Measurements from ENCODE around the gene VWA8.

The VWA8 gene

GRCh38 chr13:41565846-41566245 lies 395.1 kb downstream of the VWA8 start:
- H3K4me1 ChIP-seq (ENCODE audit: insufficient read depth, poor library complexity, severe bottlenecking): no peaks in the 10 kb centered on the region
- no peak overlapping the region for H3K4me3 ChIP-seq (ENCODE audit: severe bottlenecking)
- H3K36me3 ChIP-seq (ENCODE audit: low read depth): 0 out of 2 replicates have a peak, but pooled peaks cover 7% of the 10 kb centered on the region
- DNase-seq (ENCODE audit: low spot score): no peak
- H3K9me3 ChIP-seq (ENCODE audit: severe bottlenecking): no peaks in the 10 kb centered on the region
- H3K27me3 ChIP-seq (ENCODE audit: insufficient read depth, poor library complexity, severe bottlenecking): no peaks in the 10 kb centered on the region
- ATAC-seq (ENCODE audit: low read depth): no peak
- TF ChIP-seq, protein P1, sequence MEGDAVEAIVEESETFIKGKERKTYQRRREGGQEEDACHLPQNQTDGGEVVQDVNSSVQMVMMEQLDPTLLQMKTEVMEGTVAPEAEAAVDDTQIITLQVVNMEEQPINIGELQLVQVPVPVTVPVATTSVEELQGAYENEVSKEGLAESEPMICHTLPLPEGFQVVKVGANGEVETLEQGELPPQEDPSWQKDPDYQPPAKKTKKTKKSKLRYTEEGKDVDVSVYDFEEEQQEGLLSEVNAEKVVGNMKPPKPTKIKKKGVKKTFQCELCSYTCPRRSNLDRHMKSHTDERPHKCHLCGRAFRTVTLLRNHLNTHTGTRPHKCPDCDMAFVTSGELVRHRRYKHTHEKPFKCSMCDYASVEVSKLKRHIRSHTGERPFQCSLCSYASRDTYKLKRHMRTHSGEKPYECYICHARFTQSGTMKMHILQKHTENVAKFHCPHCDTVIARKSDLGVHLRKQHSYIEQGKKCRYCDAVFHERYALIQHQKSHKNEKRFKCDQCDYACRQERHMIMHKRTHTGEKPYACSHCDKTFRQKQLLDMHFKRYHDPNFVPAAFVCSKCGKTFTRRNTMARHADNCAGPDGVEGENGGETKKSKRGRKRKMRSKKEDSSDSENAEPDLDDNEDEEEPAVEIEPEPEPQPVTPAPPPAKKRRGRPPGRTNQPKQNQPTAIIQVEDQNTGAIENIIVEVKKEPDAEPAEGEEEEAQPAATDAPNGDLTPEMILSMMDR (IDR thresholded peaks at IDR 0.05; ENCODE audit: poor library complexity, severe bottlenecking): no peak
- no peak overlapping the region for H3K27ac ChIP-seq (ENCODE audit: poor library complexity, severe bottlenecking)

- no peaks in the 10 kb centered on the region for H3K27me3 ChIP-seq (ENCODE audit: insufficient read depth, poor library complexity, severe bottlenecking)
- no peaks in the 10 kb centered on the region for H3K4me1 ChIP-seq (ENCODE audit: insufficient read depth, poor library complexity, severe bottlenecking)
- no peak overlapping the region for H3K4me3 ChIP-seq (ENCODE audit: severe bottlenecking)
- H3K9me3 ChIP-seq (ENCODE audit: severe bottlenecking): no peaks in the 10 kb centered on the region
- H3K36me3 ChIP-seq (ENCODE audit: low read depth): 0 out of 2 replicates have a peak, but pooled peaks cover 7% of the 10 kb centered on the region
- no peak overlapping the region for H3K27ac ChIP-seq (ENCODE audit: poor library complexity, severe bottlenecking)
- DNase-seq (ENCODE audit: low spot score) (no peak), ATAC-seq (ENCODE audit: low read depth) (no peak)
- TF ChIP-seq, protein P1 (IDR thresholded peaks at IDR 0.05; ENCODE audit: poor library complexity, severe bottlenecking): no peak
These were observed 395.7 kb downstream of the VWA8 start for GRCh38 chr13:41565216-41565615.

DNA sequence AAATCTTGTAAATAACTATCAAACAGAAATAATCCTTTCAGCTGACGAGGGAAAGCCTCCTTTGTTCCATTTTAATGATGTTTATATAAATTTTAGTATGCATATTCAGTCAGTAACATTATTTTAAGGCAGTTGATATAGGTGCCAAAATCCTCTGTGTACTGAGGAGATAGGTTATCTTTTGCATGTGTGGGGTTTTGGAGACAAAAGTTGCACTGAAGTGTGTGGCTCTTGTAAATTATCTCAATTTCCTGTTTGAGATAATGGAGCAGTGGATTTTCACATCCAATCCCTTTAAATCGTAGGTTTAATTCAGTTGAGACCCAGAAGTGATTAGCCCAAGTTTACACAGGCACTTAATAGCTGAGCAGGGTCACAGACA lies 396.9 kb downstream of the VWA8 start:
- DNase-seq (ENCODE audit: low spot score) (no peak), ATAC-seq (ENCODE audit: low read depth) (no peak)
- Histone ChIP-seq H3K4me1 (ENCODE audit: insufficient read depth, poor library complexity, severe bottlenecking) (no peaks in the 10 kb centered on the region), H3K36me3 (ENCODE audit: low read depth) (0 out of 2 replicates have a peak, but pooled peaks cover 4% of the 10 kb centered on the region), H3K27ac (ENCODE audit: poor library complexity, severe bottlenecking) (no peak overlapping the region), H3K9me3 (ENCODE audit: severe bottlenecking) (no peaks in the 10 kb centered on the region), H3K27me3 (ENCODE audit: insufficient read depth, poor library complexity, severe bottlenecking) (no peaks in the 10 kb centered on the region), H3K4me3 (ENCODE audit: severe bottlenecking) (no peak overlapping the region)
- TF ChIP-seq, protein P1 (IDR thresholded peaks at IDR 0.05; ENCODE audit: poor library complexity, severe bottlenecking): no peak

DNA sequence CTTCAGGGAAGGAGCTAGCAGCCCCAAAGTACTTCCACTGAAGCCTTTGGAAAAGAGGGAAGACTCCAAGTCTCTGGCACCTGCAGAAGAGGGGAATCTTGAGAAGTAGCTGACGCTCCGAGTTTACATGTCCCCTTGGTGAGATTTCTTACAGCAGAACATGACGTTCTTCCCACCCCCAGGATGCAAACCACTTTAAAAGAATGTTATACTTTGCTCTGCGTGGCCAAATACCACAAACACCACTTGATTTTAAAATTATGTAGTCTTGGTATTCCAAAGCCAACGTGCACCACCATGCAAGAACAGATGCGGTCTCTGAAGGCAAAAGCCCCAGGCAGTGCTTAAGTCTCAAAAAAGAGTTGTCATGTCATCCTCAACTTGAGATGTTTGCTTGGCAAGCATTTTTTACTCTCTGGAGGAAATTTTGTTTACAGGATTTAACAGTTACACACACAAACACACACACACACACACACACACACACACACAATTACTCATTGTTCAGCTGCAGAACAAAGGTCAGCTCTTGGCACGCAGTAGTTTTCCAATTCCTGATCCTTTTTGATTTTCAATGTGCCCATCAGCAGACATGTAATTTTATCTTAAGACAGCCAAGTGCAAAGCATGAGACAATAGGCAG lies 397.4 kb downstream of the VWA8 start:
- TF ChIP-seq, protein P1 (IDR thresholded peaks at IDR 0.05; ENCODE audit: poor library complexity, severe bottlenecking): no peak
- no peak overlapping the region for H3K27ac ChIP-seq (ENCODE audit: poor library complexity, severe bottlenecking)
- no peaks in the 10 kb centered on the region for H3K27me3 ChIP-seq (ENCODE audit: insufficient read depth, poor library complexity, severe bottlenecking)
- ATAC-seq (ENCODE audit: low read depth): no peak
- H3K9me3 ChIP-seq (ENCODE audit: severe bottlenecking): no peaks in the 10 kb centered on the region
- DNase-seq (ENCODE audit: low spot score): no peak
- no peak overlapping the region for H3K4me3 ChIP-seq (ENCODE audit: severe bottlenecking)
- H3K4me1 ChIP-seq (ENCODE audit: insufficient read depth, poor library complexity, severe bottlenecking): no peaks in the 10 kb centered on the region
- 0 out of 2 replicates have a peak, but pooled peaks cover 4% of the 10 kb centered on the region for H3K36me3 ChIP-seq (ENCODE audit: low read depth)

DNA sequence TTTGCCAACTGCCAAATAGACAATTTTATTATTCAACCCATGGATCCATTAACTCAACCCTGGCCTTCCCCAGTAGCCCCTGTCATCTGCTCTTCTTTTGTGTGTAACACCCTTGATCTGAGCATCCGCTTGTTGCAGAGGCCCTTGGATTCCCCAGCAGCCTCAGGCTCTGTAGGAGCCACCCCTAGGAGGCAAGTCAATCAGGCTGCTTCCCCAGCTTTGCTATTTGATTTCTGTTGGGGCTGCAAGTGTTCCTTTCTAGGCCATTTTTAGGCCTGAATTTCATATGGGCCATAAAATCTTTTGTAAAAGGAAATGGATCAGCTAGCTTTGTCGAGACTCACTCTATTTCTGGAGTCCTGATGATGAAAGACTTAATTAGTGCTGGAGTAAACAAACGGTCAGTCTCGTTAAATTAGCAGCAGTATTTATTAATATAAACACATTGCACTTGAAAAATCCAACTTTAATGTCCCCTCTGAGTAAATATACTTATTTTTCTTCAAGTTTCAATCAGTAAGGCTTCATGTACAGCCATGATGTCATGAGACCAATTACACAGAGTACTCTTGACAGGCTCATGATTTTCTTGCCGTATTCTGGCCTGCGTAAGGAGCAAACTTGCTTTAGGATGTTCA lies 398.2 kb downstream of the VWA8 start:
- H3K4me1 ChIP-seq (ENCODE audit: insufficient read depth, poor library complexity, severe bottlenecking): no peaks in the 10 kb centered on the region
- ATAC-seq (ENCODE audit: low read depth) (no peak), DNase-seq (ENCODE audit: low spot score) (no peak)
- H3K9me3 ChIP-seq (ENCODE audit: severe bottlenecking): no peaks in the 10 kb centered on the region
- no peak overlapping the region for H3K27ac ChIP-seq (ENCODE audit: poor library complexity, severe bottlenecking)
- no peak overlapping the region for H3K4me3 ChIP-seq (ENCODE audit: severe bottlenecking)
- TF ChIP-seq, protein P1 (IDR thresholded peaks at IDR 0.05; ENCODE audit: poor library complexity, severe bottlenecking): no peak
- 0 out of 2 replicates have a peak, but pooled peaks cover 1% of the 10 kb centered on the region for H3K36me3 ChIP-seq (ENCODE audit: low read depth)
- H3K27me3 ChIP-seq (ENCODE audit: insufficient read depth, poor library complexity, severe bottlenecking): no peaks in the 10 kb centered on the region
